NCI-H82 treated with DMSO at 0.1 percent for 48 hours (cell line): Measurements from ENCODE around the gene KBTBD8.

Experiments used
- DNase-seq: peaks from one replicate; lab custom pipeline; 2025; ENCODE audit not compliant: unreplicated experiment; lab: John Stamatoyannopoulos, UW

Gene KBTBD8

GRCh38 chr3:66998113-66998903 lies at the start of gene KBTBD8:
TSS of gene KBTBD8 (plus strand) at chr3:66998307. CDS start at chr3:66998356, 49 bp downstream.
- peak; percentile 82 for DNase-seq

- no peak for DNase-seq
Measured at GRCh38 chr3:66948838-66949237, 49.3 kb upstream of the KBTBD8 start.

DNA sequence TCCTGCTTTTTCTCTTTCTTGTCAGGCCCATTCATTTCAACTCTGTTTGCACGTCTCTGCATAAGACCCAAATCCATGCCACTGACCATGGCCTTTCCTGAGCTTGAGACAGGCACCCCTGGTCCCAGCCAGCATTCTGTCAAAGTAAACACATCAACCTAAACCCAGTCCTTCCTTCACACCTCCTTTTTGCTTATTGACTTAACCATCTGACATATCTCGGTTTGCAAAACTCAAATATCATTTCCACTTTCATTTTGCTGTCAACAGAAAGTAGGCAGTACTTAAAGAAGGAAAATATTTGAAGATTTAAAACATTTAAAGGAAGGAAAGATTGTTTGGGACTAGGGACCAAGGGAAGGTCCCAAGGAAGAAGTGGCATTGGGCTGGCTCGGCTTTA lies 48.2 kb upstream of the KBTBD8 start:
- no peak for DNase-seq

DNA sequence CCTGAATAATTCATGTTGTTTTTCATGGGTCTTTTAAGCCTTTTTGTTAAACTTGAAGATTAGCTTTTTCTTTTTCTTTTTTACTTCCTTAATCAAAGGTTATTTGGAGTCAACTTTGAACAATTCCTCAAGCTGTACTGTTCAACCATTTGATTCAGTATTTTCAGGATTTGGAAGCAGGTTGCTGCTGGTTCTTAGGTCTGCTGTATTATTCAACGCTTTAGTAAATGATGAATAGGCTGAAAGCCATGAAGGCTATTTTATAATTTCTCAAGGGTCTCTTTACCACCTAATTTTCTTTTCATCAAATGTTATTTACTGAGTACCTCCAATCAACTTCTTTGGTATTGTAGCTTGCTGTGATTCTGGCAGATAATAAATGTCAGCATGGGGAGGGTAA lies 45.8 kb upstream of the KBTBD8 start:
- no peak for DNase-seq

DNA sequence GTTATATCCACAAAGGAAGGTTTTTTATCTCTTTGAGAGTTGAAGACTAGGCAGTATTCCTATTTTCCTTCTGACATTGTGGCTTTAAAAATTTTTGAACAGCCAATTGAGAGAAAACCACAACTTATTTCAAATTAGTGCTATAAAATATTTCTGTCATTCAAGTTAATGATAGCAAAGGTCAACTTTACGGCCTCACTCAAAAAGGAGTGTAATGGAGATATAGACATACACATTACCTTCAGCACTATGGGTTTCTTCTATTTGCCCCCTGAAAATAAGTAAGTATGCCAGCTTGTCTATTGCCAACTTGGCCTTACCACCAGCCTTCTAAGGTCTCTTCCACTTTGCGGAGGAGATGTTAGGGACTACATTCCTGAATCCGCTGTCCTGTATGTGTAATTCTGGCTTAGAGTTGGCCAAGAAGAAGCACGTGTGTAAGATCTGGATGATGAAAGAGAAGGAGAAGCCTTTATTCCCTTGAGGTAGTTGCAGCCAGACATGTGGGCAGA lies 44.1 kb upstream of the KBTBD8 start:
- no peak for DNase-seq

DNA sequence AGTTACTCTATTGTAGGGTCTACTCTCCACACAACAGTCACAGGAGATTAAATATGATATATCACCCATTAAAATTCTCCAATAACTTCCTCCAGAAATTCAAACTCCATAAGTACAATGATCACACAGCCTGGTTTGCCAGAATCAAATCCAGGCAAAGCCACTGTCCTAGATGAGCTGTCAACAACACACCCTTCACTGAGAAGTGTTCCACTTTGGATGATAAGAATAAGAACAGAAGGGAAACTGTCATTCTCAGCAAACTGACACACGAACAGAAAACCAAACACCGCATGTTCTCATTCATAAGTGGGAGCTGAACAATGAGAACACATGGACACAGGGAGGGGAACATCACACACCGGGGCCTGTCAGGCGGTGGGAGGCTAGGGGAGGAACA lies 41.4 kb upstream of the KBTBD8 start:
- no peak for DNase-seq

DNA sequence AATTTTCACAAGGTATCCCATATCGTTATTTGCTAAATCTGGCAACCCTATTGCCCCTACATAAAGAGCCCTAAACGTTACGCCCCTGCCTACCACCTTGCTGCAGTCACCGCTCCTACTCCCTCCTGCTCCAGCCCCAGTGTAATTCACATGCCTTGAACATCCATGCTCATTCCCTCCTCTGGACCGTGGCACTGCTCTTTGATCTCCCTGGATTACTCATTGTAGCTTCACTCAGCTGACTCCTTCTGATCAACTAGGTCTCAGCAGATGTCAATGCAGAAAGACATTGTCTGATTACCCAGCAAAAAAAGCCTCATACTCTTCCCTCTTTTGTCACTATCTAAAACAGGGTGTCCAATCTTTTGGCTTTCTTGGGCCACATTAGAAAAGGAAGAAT lies 40.7 kb upstream of the KBTBD8 start:
- no peak for DNase-seq

GRCh38 chr3:66958067-66958466 lies 40.0 kb upstream of the KBTBD8 start:
- DNase-seq, result no peak

GRCh38 chr3:66962664-66963063 lies 35.4 kb upstream of the KBTBD8 start:
- DNase-seq, result no peak

DNA sequence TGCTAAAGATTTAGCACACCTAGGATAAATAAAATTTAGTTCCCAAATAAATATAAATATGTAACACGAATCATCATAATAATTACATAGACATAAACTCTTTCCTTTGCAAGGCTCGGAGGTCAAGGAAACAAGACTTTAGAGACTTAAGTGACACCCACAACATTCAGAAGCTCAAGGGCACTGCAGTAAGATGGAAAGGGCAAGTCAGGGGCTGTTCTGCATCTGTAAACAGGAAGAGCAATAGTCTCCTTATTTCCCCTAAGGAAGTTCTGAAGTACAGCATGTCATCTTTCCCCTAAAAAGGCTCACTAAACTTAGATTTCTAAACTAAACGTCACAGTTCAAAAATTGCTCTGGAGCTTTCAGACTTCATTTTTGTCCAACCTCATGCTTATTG lies 26.9 kb upstream of the KBTBD8 start:
- no peak for DNase-seq

DNA sequence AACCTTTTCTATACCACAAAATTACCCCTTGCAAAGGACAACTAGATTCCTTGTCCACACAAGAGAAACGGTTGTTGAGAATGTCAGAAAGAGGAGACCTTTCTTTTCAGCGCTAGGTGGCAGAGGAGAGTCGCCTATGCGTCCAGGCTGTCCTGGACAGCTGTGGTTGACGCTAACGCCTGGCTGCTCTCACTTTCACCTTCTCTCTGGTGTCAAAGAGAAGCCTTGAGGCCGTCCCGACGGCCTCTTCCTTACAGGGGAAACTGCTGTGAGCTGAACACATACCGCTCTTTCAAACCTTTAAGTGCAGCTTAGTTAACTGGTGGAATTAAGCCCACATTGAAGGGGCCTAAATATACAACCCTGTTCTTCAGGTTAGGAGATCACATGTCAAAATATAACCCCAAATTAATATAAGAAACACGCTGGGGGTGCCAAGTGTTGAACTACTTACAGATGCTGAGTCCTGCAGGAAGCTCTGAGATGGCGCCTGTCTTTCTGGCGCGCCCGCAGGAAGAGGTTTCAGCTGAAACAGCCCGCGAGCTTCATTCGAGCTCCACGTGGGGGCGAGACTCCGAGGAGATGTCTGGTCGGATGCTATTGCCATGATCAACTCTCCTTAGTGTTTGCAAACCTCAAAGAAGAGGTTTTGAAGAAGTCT lies 26.1 kb upstream of the KBTBD8 start:
- peak; percentile 27 for DNase-seq

DNA sequence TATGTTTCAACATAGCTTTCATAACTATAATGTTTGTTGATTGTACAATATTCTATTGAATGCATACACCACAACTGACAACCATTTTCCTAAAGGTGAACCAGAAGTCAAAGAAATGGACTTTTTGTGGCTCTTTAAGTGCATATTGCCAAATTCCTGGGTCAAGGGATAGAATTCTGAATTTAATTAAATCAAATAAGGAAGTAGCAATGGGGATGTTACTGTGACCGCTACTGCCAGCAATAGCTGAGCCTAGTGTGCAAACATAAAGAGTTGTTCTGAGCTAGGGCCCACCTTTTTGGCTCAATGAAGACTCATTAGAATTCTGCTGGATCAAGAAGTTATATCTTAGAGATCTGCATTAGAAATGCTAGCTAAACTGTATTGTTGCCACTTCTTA lies 17.3 kb upstream of the KBTBD8 start:
- DNase-seq, result no peak

- no peak for DNase-seq
Measured at GRCh38 chr3:66983101-66983500, 15.0 kb upstream of the KBTBD8 start.

DNA sequence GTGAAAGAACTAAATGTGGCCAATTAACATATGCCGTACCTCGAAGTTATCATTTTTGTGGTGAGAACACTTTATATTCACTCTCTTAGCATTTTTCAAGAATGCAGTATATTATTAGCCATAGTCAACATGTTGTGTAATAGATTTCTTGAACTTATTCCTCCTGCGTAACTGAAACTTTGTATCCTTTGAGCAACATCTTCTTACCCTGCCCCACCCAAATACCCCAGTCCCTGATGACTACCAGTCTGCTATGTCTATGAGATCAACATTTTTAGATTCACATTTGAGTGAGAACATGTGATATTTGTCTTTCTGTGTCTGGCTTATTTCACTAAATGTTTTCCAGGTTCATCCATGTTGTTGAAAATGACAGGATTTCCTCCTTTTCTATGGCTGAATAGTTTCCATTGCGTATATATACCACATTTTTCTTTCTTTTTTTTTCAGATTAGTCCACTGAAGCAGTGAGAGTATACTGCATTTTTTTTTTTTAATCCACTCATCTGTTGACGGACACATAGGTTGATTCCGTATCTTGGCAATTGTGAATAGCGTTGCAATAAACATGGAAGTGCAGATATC lies 12.7 kb upstream of the KBTBD8 start:
- no peak for DNase-seq

DNA sequence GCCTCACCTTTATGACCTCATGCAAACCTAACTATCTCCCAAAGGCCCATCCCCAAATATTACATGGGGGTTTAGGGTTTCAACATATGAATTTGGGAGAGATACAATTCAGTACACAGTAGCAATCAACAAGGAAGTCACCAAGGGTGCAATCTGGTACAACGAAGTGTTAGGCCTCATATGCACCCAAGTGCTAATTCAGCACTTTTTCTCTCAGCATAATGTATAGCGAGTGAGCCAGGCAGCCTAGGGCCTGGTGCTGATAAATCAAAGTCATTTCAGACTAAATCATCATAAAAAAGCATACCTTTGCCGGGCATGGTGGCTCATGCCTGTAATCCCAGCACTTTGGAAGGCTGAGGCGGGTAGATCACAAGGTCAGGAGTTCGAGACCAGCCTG lies 11.7 kb upstream of the KBTBD8 start:
- no peak for DNase-seq

GRCh38 chr3:66989241-66989640 lies 8.9 kb upstream of the KBTBD8 start:
- DNase-seq, result no peak

- no peak for DNase-seq
Measured at GRCh38 chr3:66989860-66990696, 8.0 kb upstream of the KBTBD8 start.

DNA sequence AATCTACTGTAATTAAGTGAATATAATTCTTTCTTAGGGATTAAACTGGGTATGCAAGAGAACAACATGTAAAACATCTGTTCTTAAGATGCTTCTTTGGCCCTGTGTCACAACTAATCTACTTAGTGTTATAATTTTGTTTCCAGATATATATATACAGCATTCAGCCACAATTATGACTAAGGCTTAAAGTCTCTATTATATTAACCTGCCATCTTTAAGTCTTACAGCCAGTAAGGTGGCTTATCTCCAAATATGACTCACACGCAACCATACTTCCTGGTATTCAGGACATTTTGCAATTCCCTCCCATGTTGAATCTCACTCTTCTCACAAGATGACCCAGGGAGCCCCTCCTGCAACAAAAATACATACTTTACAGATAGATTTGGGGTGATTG lies 6.6 kb upstream of the KBTBD8 start:
- DNase-seq, result peak; percentile 25

GRCh38 chr3:66993082-66993481 lies 5.0 kb upstream of the KBTBD8 start:
- no peak for DNase-seq

- DNase-seq, result no peak
Measured at GRCh38 chr3:66994588-66994987, 3.5 kb upstream of the KBTBD8 start.

DNA sequence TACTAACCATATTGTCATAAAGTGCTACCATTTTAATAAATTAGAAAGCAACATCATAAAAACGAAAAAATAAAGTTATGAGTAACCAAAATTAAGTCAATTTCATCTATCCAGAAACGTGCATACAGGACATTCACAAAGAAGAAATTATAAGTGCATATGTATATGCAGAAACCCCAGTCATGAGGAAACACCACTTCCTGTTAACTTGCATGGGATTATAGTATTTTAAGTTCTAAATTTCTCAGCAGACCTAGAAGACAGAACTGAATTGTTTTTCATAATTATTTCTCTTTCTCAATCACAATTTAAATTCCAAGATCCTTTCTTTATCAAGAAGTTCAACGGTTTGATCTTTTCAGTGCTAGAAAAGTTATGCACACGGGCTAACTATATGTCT lies 1.4 kb upstream of the KBTBD8 start:
- DNase-seq, result no peak
